ENCODE data around the gene RAB23. TPM values are rescaled to one million over a fixed set of nuclear protein-coding genes. Genes with fewer than 3 reads are reported as not detected.

The RAB23 gene
- total and polyA plus RNA-seq, 3 experiments from 2014 or later, result 1.0 to 4.7 (median 4.3) TPM

- Histone ChIP-seq H3K36me3 (ENCODE audit: insufficient read depth, low read length) (no peaks in the 10 kb centered on the region), H3K27me3 (ENCODE audit: insufficient read depth, low read length, poor library complexity, severe bottlenecking) (no peaks in the 10 kb centered on the region), H3K9me3 (ENCODE audit: low read length) (no peaks in the 10 kb centered on the region), H3K4me3 (ENCODE audit: low read length) (peak overlapping the region; percentile 89), H3K4me1 (ENCODE audit: insufficient read depth, low read length) (peaks cover 15% of the 10 kb centered on the region), H3K27ac (ENCODE audit: low read depth, low read length) (peak overlapping the region; percentile 88)
- peak in 3 of 5 donors; percentile 5 to 37 (median 16) for DNase-seq
- peak overlapping the region; percentile 87 to 93 (median 89) for H3K4me3 Mint-ChIP-seq
- peaks cover 31 to 58% (median 55%) of the 10 kb centered on the region in 3 donors for H3K4me1 Mint-ChIP-seq
- no peaks in the 10 kb centered on the region for H3K27me3 Mint-ChIP-seq
- ChIA-PET POLR2A (interaction anchor here (0.7 to 1.5 kb wide), 2 partner anchors 49 to 123 kb away, joined by 3 to 7 read pairs; partner anchors contain the start of gene RAB23), CTCF (interaction anchor here (1.2 to 1.7 kb wide), 2 partner anchors 9 to 11 kb away, joined by 3 to 4 read pairs; no protein-coding TSS in a partner anchor)
- H3K9me3 Mint-ChIP-seq, result no peaks in the 10 kb centered on the region
- peak overlapping the region; percentile 83 to 96 (median 92) for H3K27ac Mint-ChIP-seq
- H3K36me3 Mint-ChIP-seq, result peaks cover 0 to 8% (median under 1%) of the 10 kb centered on the region in 3 donors
Measured at GRCh38 chr6:57173056-57173885, 48.8 kb downstream of the RAB23 start.

- peak; percentile 75 to 91 (median 86) for DNase-seq
- H3K36me3 Mint-ChIP-seq, result peaks cover 0 to 10% (median 2%) of the 10 kb centered on the region in 3 donors
- ChIA-PET POLR2A (interaction anchor here (0.7 to 1.5 kb wide), 5 partner anchors 9 to 126 kb away, joined by 3 to 7 read pairs (median 3); partner anchors contain the start of genes KIAA1586 and RAB23), CTCF (interaction anchor here (1.2 to 1.7 kb wide), 2 partner anchors 10 to 12 kb away, joined by 3 to 4 read pairs; no protein-coding TSS in a partner anchor)
- H3K4me3 Mint-ChIP-seq, result peak within 1 kb of the TSS; percentile 87 to 93 (median 89)
- Histone ChIP-seq H3K4me1 (ENCODE audit: insufficient read depth, low read length) (peaks cover 15% of the 10 kb centered on the region), H3K27me3 (ENCODE audit: insufficient read depth, low read length, poor library complexity, severe bottlenecking) (no peaks in the 10 kb centered on the region), H3K4me3 (ENCODE audit: low read length) (peak within 1 kb of the TSS; percentile 89), H3K9me3 (ENCODE audit: low read length) (no peaks in the 10 kb centered on the region), H3K36me3 (ENCODE audit: insufficient read depth, low read length) (no peaks in the 10 kb centered on the region), H3K27ac (ENCODE audit: low read depth, low read length) (peak within 1 kb of the TSS; percentile 88)
- peaks cover 28 to 49% (median 47%) of the 10 kb centered on the region in 3 donors for H3K4me1 Mint-ChIP-seq
- H3K27ac Mint-ChIP-seq, result peak within 1 kb of the TSS; percentile 83 to 98 (median 94)
- no peaks in the 10 kb centered on the region for H3K9me3 Mint-ChIP-seq
- no peaks in the 10 kb centered on the region for H3K27me3 Mint-ChIP-seq
Measured at GRCh38 chr6:57172136-57173055, 49.7 kb downstream of the RAB23 start, which contains the start of gene BAG2. Gene BAG2 (plus strand): TSS chr6:57172326. CDS start chr6:57172698, 372 bp downstream.

GRCh38 chr6:57165080-57165479 is 57.0 kb downstream of the RAB23 start:
- Histone ChIP-seq H3K9me3 (ENCODE audit: low read length) (no peaks in the 10 kb centered on the region), H3K4me3 (ENCODE audit: low read length) (no peak overlapping the region), H3K36me3 (ENCODE audit: insufficient read depth, low read length) (no peaks in the 10 kb centered on the region), H3K27me3 (ENCODE audit: insufficient read depth, low read length, poor library complexity, severe bottlenecking) (no peaks in the 10 kb centered on the region), H3K4me1 (ENCODE audit: insufficient read depth, low read length) (no peaks in the 10 kb centered on the region), H3K27ac (ENCODE audit: low read depth, low read length) (no peak overlapping the region)
- Mint-ChIP-seq H3K27me3 (no peaks in the 10 kb centered on the region), H3K4me3 (no peak overlapping the region), H3K27ac (no peak overlapping the region), H3K9me3 (peaks cover 0 to 6% (median 3%) of the 10 kb centered on the region in 5 donors), H3K4me1 (no peaks in the 10 kb centered on the region), H3K36me3 (peaks cover 21 to 56% (median 28%) of the 10 kb centered on the region in 3 donors)
- CTCF ChIA-PET, result no interaction called here
- POLR2A ChIA-PET, result no interaction called here
- DNase-seq, result no peak

GRCh38 chr6:57163956-57164355 is 58.2 kb downstream of the RAB23 start:
- CTCF ChIA-PET, result no interaction called here
- Histone ChIP-seq H3K4me1 (ENCODE audit: insufficient read depth, low read length) (no peaks in the 10 kb centered on the region), H3K27me3 (ENCODE audit: insufficient read depth, low read length, poor library complexity, severe bottlenecking) (no peaks in the 10 kb centered on the region), H3K36me3 (ENCODE audit: insufficient read depth, low read length) (no peaks in the 10 kb centered on the region), H3K9me3 (ENCODE audit: low read length) (no peaks in the 10 kb centered on the region), H3K27ac (ENCODE audit: low read depth, low read length) (no peak overlapping the region), H3K4me3 (ENCODE audit: low read length) (no peak overlapping the region)
- no peak for DNase-seq
- Mint-ChIP-seq H3K4me1 (no peaks in the 10 kb centered on the region), H3K27ac (no peak overlapping the region), H3K27me3 (no peaks in the 10 kb centered on the region), H3K4me3 (no peak overlapping the region), H3K36me3 (peaks cover 21 to 58% (median 28%) of the 10 kb centered on the region in 3 donors), H3K9me3 (peaks cover 0 to 6% (median 3%) of the 10 kb centered on the region in 5 donors)
- POLR2A ChIA-PET, result no interaction called here

GRCh38 chr6:57162516-57162915 is 59.6 kb downstream of the RAB23 start:
- no peaks in the 10 kb centered on the region for H3K4me1 ChIP-seq (ENCODE audit: insufficient read depth, low read length)
- no peaks in the 10 kb centered on the region for H3K36me3 ChIP-seq (ENCODE audit: insufficient read depth, low read length)
- Mint-ChIP-seq H3K27ac (no peak overlapping the region), H3K36me3 (peaks cover 21 to 67% (median 31%) of the 10 kb centered on the region in 3 donors), H3K27me3 (no peaks in the 10 kb centered on the region), H3K4me3 (no peak overlapping the region), H3K9me3 (peaks cover 0 to 6% (median 3%) of the 10 kb centered on the region in 5 donors), H3K4me1 (no peaks in the 10 kb centered on the region)
- CTCF ChIA-PET, result interaction anchor here (1.4 kb wide), 1 partner anchor 20 kb away, joined by 3 read pairs; no protein-coding TSS in a partner anchor
- no peak for DNase-seq
- no peaks in the 10 kb centered on the region for H3K9me3 ChIP-seq (ENCODE audit: low read length)
- POLR2A ChIA-PET, result interaction anchor here (0.7 kb wide), 1 partner anchor 863 kb away, joined by 3 read pairs; no protein-coding TSS in a partner anchor
- H3K27ac ChIP-seq (ENCODE audit: low read depth, low read length), result no peak overlapping the region
- H3K27me3 ChIP-seq (ENCODE audit: insufficient read depth, low read length, poor library complexity, severe bottlenecking), result no peaks in the 10 kb centered on the region
- no peak overlapping the region for H3K4me3 ChIP-seq (ENCODE audit: low read length)

- ChIA-PET CTCF (interaction anchor here (1.4 kb wide), 1 partner anchor 19 kb away, joined by 3 read pairs; no protein-coding TSS in a partner anchor), POLR2A (no interaction called here)
- Mint-ChIP-seq H3K27me3 (no peaks in the 10 kb centered on the region), H3K4me3 (no peak overlapping the region), H3K27ac (no peak overlapping the region), H3K4me1 (no peaks in the 10 kb centered on the region), H3K36me3 (peaks cover 21 to 66% (median 31%) of the 10 kb centered on the region in 3 donors), H3K9me3 (peaks cover 0 to 6% (median 3%) of the 10 kb centered on the region in 5 donors)
- Histone ChIP-seq H3K27ac (ENCODE audit: low read depth, low read length) (no peak overlapping the region), H3K36me3 (ENCODE audit: insufficient read depth, low read length) (no peaks in the 10 kb centered on the region), H3K4me1 (ENCODE audit: insufficient read depth, low read length) (no peaks in the 10 kb centered on the region), H3K4me3 (ENCODE audit: low read length) (no peak overlapping the region), H3K27me3 (ENCODE audit: insufficient read depth, low read length, poor library complexity, severe bottlenecking) (no peaks in the 10 kb centered on the region), H3K9me3 (ENCODE audit: low read length) (no peaks in the 10 kb centered on the region)
- DNase-seq, result no peak
Measured at GRCh38 chr6:57162028-57162427, 60.1 kb downstream of the RAB23 start.

- ChIA-PET CTCF (no interaction called here), POLR2A (no interaction called here)
- H3K9me3 Mint-ChIP-seq, result no peaks in the 10 kb centered on the region
Measured at GRCh38 chr6:57159127-57159526, 63.0 kb downstream of the RAB23 start.

More at GRCh38 chr6:57159127-57159526, 63.0 kb downstream of the RAB23 start:
- Histone ChIP-seq H3K9me3 (ENCODE audit: low read length) (no peaks in the 10 kb centered on the region), H3K27ac (ENCODE audit: low read depth, low read length) (no peak overlapping the region), H3K4me3 (ENCODE audit: low read length) (no peak overlapping the region), H3K27me3 (ENCODE audit: insufficient read depth, low read length, poor library complexity, severe bottlenecking) (no peaks in the 10 kb centered on the region), H3K36me3 (ENCODE audit: insufficient read depth, low read length) (no peaks in the 10 kb centered on the region), H3K4me1 (ENCODE audit: insufficient read depth, low read length) (no peaks in the 10 kb centered on the region)
- H3K36me3 Mint-ChIP-seq, result peaks cover 12 to 69% (median 20%) of the 10 kb centered on the region in 3 donors
- H3K27me3 Mint-ChIP-seq, result no peaks in the 10 kb centered on the region
- no peak for DNase-seq
- no peak overlapping the region for H3K4me3 Mint-ChIP-seq
- no peaks in the 10 kb centered on the region for H3K4me1 Mint-ChIP-seq
- H3K27ac Mint-ChIP-seq, result no peak overlapping the region
